Amniotic epithelial cell (primary cell): ENCODE data around the gene CTSE.
A peak's percentile ranks its signal among the peaks of the same experiment; 100 is the strongest.
"Not testable (repeated sequence)": the region's sequence is repeated elsewhere in the genome, so short reads cannot be mapped to it uniquely, and the experiment has no call there.

Experiments
- DNase-seq: peaks from one replicate; pipeline ENCODE4 v3.0.0-alpha.2; 2010; ENCODE audit warnings: low read depth

The CTSE gene

GRCh38 chr1:206023695-206024094, at the start of gene CTSE:
Gene CTSE, minus strand, starts transcription at chr1:206023895. Its CDS starts 104 bp downstream, at chr1:206023791.
- DNase-seq: no peak

GRCh38 chr1:206070627-206071304, 47.1 kb upstream of the CTSE start:
- no peak for DNase-seq

GRCh38 chr1:206068314-206068713, 44.6 kb upstream of the CTSE start:
- DNase-seq: no peak

- peak; percentile 29 for DNase-seq
Observed at GRCh38 chr1:206067486-206068227, 44.0 kb upstream of the CTSE start.

GRCh38 chr1:206066479-206067171, 42.9 kb upstream of the CTSE start:
- DNase-seq: peak; percentile 42

GRCh38 chr1:206065547-206066145, 42.0 kb upstream of the CTSE start:
- no peak for DNase-seq

- DNase-seq: not testable (repeated sequence)
Observed at GRCh38 chr1:206064501-206064900, 40.8 kb upstream of the CTSE start.

- DNase-seq: not testable (repeated sequence)
Observed at GRCh38 chr1:206064001-206064400, 40.3 kb upstream of the CTSE start.

- no peak for DNase-seq
Observed at GRCh38 chr1:206062464-206062863, 38.8 kb upstream of the CTSE start.

GRCh38 chr1:206060844-206061243, 37.1 kb upstream of the CTSE start:
- no peak for DNase-seq

- no peak for DNase-seq
Observed at GRCh38 chr1:206059355-206059915, 35.7 kb upstream of the CTSE start.

- no peak for DNase-seq
Observed at GRCh38 chr1:206058927-206059292, 35.2 kb upstream of the CTSE start.

- not testable (repeated sequence) for DNase-seq
Observed at GRCh38 chr1:206058289-206058926, 34.7 kb upstream of the CTSE start.

GRCh38 chr1:206055639-206056323, 32.1 kb upstream of the CTSE start:
- DNase-seq: not testable (repeated sequence)

- not testable (repeated sequence) for DNase-seq
Observed at GRCh38 chr1:206055069-206055625, 31.5 kb upstream of the CTSE start.

- DNase-seq: not testable (repeated sequence)
Observed at GRCh38 chr1:206053616-206054015, 29.9 kb upstream of the CTSE start.

- not testable (repeated sequence) for DNase-seq
Observed at GRCh38 chr1:206052919-206053610, 29.4 kb upstream of the CTSE start, which contains the start of gene RHEX. Gene RHEX, plus strand, starts transcription at chr1:206053173. Its CDS starts 44,656 bp downstream, at chr1:206097829.

- not testable (repeated sequence) for DNase-seq
Observed at GRCh38 chr1:206052231-206052865, 28.7 kb upstream of the CTSE start.

GRCh38 chr1:206050655-206051235, 27.1 kb upstream of the CTSE start:
- no peak for DNase-seq
